Lower leg skin (tissue), 3 donors: ENCODE measurements around the gene KIF7.

Experiments
- CTCF ChIP-seq, 3 donors: fragments of 450-650 bp; IDR thresholded peaks; one replicate each; pipeline ENCODE4 v1.5.1; 2016; ENCODE audit warnings: antibody characterized with exemption in 3 of 3, mild to moderate bottlenecking in 3 of 3, moderate library complexity in 2 of 3
- POLR2A ChIP-seq, 2 donors: fragments of 450-650 bp; IDR thresholded peaks; one replicate each; pipeline ENCODE4 v1.6.1; 2016 to 2017; ENCODE audit warnings: antibody characterized with exemption in 2 of 2, mild to moderate bottlenecking in 1 of 2, moderate library complexity in 1 of 2

- no peak for TF ChIP-seq CTCF (IDR thresholded peaks at IDR 0.05)
- no peak for TF ChIP-seq POLR2A (IDR thresholded peaks at IDR 0.05)
These were observed 9.4 kb upstream of the KIF7 start for GRCh38 chr15:89664441-89665350.
